Measurements from ENCODE around the gene BOLA3. TPM values are rescaled to one million over a fixed set of nuclear protein-coding genes. Genes with fewer than 3 reads are reported as not detected.

BOLA3 gene
- total and polyA plus RNA-seq, 10 of the 15 experiments (the other 5 are each of a cell fraction or from before 2014, with no cell fraction given) = 62.6 to 300 (median 134) TPM

GRCh38 chr2:74119912-74120825 lies 27.5 kb downstream of the BOLA3 start (continued):
- TF ChIP-seq GATAD2B (conservative IDR thresholded peaks at IDR 0.05; ENCODE audit: low read depth) (peak; percentile 92; the same call in 1 of the 2 replicates), ZNF384 (IDR thresholded peaks at IDR 0.05; ENCODE audit: borderline replicate concordance, low read depth, low read length) (no peak), ELK1 (IDR thresholded peaks at IDR 0.05; ENCODE audit: low read depth, low read length) (peak; percentile 92), RB1 (IDR thresholded peaks at IDR 0.05; ENCODE audit: borderline replicate concordance) (peak; percentile 90; the same call in 1 of the 2 replicates), SRF (IDR thresholded peaks at IDR 0.05; ENCODE audit: low read depth in 2 of 2, low read length in 2 of 2) (peak in 1 of 2 experiments; percentile 61; a peak in 1 of 4 replicates), POLR2AphosphoS5 (IDR thresholded peaks at IDR 0.05; ENCODE audit: low read length) (peak; percentile 88), POLR2A (IDR thresholded peaks at IDR 0.05; ENCODE audit: low read depth, low read length) (peak; percentile 95), SMC3 (IDR thresholded peaks at IDR 0.05; ENCODE audit: borderline replicate concordance, low read length) (peak; percentile 21; the same call in 1 of the 2 replicates), USF2 (IDR thresholded peaks at IDR 0.05; ENCODE audit: borderline replicate concordance, low read depth, low read length) (no peak), DPF2 (IDR thresholded peaks at IDR 0.05) (peak; percentile 75), BHLHE40 (IDR thresholded peaks at IDR 0.05; ENCODE audit: borderline replicate concordance in 1 of 2, low read depth in 2 of 2, low read length in 1 of 2) (peak; percentile 26 to 58; a peak in 1 of 4 replicates), CREM (IDR thresholded peaks at IDR 0.05; ENCODE audit: low read depth) (peak; percentile 58), RELA (IDR thresholded peaks at IDR 0.05; ENCODE audit: borderline replicate concordance, partially characterized antibody) (no peak), SIX5 (IDR thresholded peaks at IDR 0.05; ENCODE audit: low read depth, low read length, severe bottlenecking) (peak; percentile 36), KLF5 (IDR thresholded peaks at IDR 0.05; ENCODE audit: partially characterized antibody) (peak; percentile 88), ZNF592 (IDR thresholded peaks at IDR 0.05) (0 out of 2 replicates have a peak, but pooled peaks have one; percentile 31), CREB1 (IDR thresholded peaks at IDR 0.05; ENCODE audit: low read depth) (no peak; the same call in 1 of the 2 replicates), MEF2A (IDR thresholded peaks at IDR 0.05; ENCODE audit: insufficient read depth, low read depth, low read length) (peak; percentile 43; the same call in 1 of the 2 replicates), SPI1 (IDR thresholded peaks at IDR 0.05; ENCODE audit: borderline replicate concordance, insufficient read depth, low read depth, low read length) (no peak), PKNOX1 (IDR thresholded peaks at IDR 0.05) (0 out of 2 replicates have a peak, but pooled peaks have one; percentile 14)
